HepG2 (cell line): Measurements from ENCODE around the gene GDF15. TPM values are rescaled to one million over a fixed set of nuclear protein-coding genes. Genes with fewer than 3 reads are reported as not detected.

Source experiments
- AHR ChIP-seq: IDR thresholded peaks from 2 replicates; pipeline ENCODE4 v1.6.1; 2018; ENCODE audit warnings: missing genetic modification reagents, missing compliant biosample characterization
- CREB1 ChIP-seq, 2 experiments: fragments of 450-650 bp in 1 of 2; IDR thresholded peaks; 2 replicates each; pipeline ENCODE4 v1.6.1; 2016 to 2017; ENCODE audit warnings: control low read depth in 1 of 2, mild to moderate bottlenecking in 1 of 2, missing compliant biosample characterization in 1 of 2, missing genetic modification characterization in 1 of 2
- FOXA3 ChIP-seq: IDR thresholded peaks from 2 replicates; pipeline ENCODE4 v1.6.1; 2016; ENCODE audit warnings: missing genetic modification reagents, missing compliant biosample characterization
- IKZF5 ChIP-seq: IDR thresholded peaks from 2 replicates; pipeline ENCODE4 v1.6.1; 2018; ENCODE audit warnings: missing genetic modification reagents, mild to moderate bottlenecking, missing compliant biosample characterization
- ISL2 ChIP-seq: sonication (generic); formaldehyde crosslinking; IDR thresholded peaks from 2 replicates; pipeline ENCODE4 v1.5.0; 2020; ENCODE audit warnings: missing genetic modification reagents
- JARID2 ChIP-seq: sonication (generic); formaldehyde crosslinking; IDR thresholded peaks from 2 replicates; pipeline ENCODE4 v1.8.1; 2023; ENCODE audit warnings: missing genetic modification reagents, inconsistent platforms; ENCODE audit not compliant: insufficient replicate concordance
- MAX ChIP-seq: IDR thresholded peaks from 2 replicates; pipeline ENCODE4 v1.6.1; 2012; ENCODE audit warnings: inconsistent platforms
- MBD4 ChIP-seq: IDR thresholded peaks from 2 replicates; pipeline ENCODE4 v1.6.1; 2012; ENCODE audit warnings: low read length, inconsistent platforms, borderline replicate concordance
- NFKB2 ChIP-seq: sonication (generic); formaldehyde crosslinking; IDR thresholded peaks from 2 replicates; pipeline ENCODE4 v1.4.0; 2020; ENCODE audit warnings: missing genetic modification reagents, borderline replicate concordance
- NKX3-1 ChIP-seq: sonication (generic); formaldehyde crosslinking; IDR thresholded peaks from 2 replicates; pipeline ENCODE4 v1.5.0; 2020; ENCODE audit warnings: missing genetic modification reagents
- PRPF4 ChIP-seq: fragments of 200-400 bp; formaldehyde crosslinking; IDR thresholded peaks from 2 replicates; pipeline ENCODE4 v1.6.1; 2016; ENCODE audit warnings: low read length, low read depth; ENCODE audit not compliant: poor library complexity, severe bottlenecking
- RBM39 ChIP-seq: fragments of 200-400 bp; formaldehyde crosslinking; IDR thresholded peaks from one replicate; pipeline ENCODE4 v1.6.1; 2018; ENCODE audit warnings: antibody characterized with exemption, mild to moderate bottlenecking, low read depth, low read length; ENCODE audit not compliant: poor library complexity, severe bottlenecking
- RELA ChIP-seq: sonication (generic); formaldehyde crosslinking; IDR thresholded peaks from 2 replicates; pipeline ENCODE4 v1.4.0; 2020; ENCODE audit warnings: missing genetic modification reagents
- SRSF1 ChIP-seq: fragments of 200-400 bp; formaldehyde crosslinking; optimal IDR thresholded peaks from 2 replicates; pipeline ENCODE3; 2017; ENCODE audit warnings: mild to moderate bottlenecking, low read depth, low read length, moderate library complexity
- TFDP1 ChIP-seq: IDR thresholded peaks from 2 replicates; pipeline ENCODE4 v1.6.1; 2016; ENCODE audit warnings: missing compliant biosample characterization, missing genetic modification reagents, borderline replicate concordance
- U2AF1 ChIP-seq: fragments of 200-400 bp; formaldehyde crosslinking; optimal IDR thresholded peaks from 2 replicates; pipeline ENCODE3; 2017; ENCODE audit warnings: mild to moderate bottlenecking, low read depth, low read length
- ZKSCAN1 ChIP-seq: fragments of 150-350 bp; IDR thresholded peaks from 2 replicates; pipeline ENCODE4 v1.6.1; 2014; ENCODE audit warnings: low read length
- ZMYM4 ChIP-seq: sonication (generic); formaldehyde crosslinking; IDR thresholded peaks from 2 replicates; pipeline ENCODE4 v1.8.1; 2023; ENCODE audit warnings: mild to moderate bottlenecking, missing genetic modification reagents
- ZNF263 ChIP-seq: sonication (generic); formaldehyde crosslinking; IDR thresholded peaks from 2 replicates; pipeline ENCODE4 v1.4.0; 2020; ENCODE audit warnings: missing genetic modification reagents
- ZNF33A ChIP-seq: sonication (generic); formaldehyde crosslinking; IDR thresholded peaks from 2 replicates; pipeline ENCODE4 v1.5.1; 2020; ENCODE audit warnings: missing genetic modification reagents, mild to moderate bottlenecking, moderate library complexity, borderline replicate concordance
- ZNF451 ChIP-seq: sonication (generic); formaldehyde crosslinking; IDR thresholded peaks from 2 replicates; pipeline ENCODE4 v1.5.0; 2020; ENCODE audit warnings: mild to moderate bottlenecking, missing genetic modification reagents
- ZNF616 ChIP-seq: sonication (generic); formaldehyde crosslinking; IDR thresholded peaks from 2 replicates; pipeline ENCODE4 v1.5.0; 2020; ENCODE audit warnings: low read depth, mild to moderate bottlenecking, missing genetic modification reagents
- ZNF660 ChIP-seq: sonication (generic); formaldehyde crosslinking; IDR thresholded peaks from 2 replicates; pipeline ENCODE4 v1.5.1; 2020; ENCODE audit warnings: mild to moderate bottlenecking, low read depth, missing genetic modification reagents, borderline replicate concordance
- ZNF776 ChIP-seq: sonication (generic); formaldehyde crosslinking; IDR thresholded peaks from 2 replicates; pipeline ENCODE4 v1.4.0; 2020; ENCODE audit warnings: mild to moderate bottlenecking, missing genetic modification reagents
- ZSCAN20 ChIP-seq: sonication (generic); formaldehyde crosslinking; IDR thresholded peaks from 2 replicates; pipeline ENCODE4 v1.4.0; 2020; ENCODE audit warnings: missing genetic modification reagents, mild to moderate bottlenecking, borderline replicate concordance
- ZSCAN5A ChIP-seq: sonication (generic); formaldehyde crosslinking; IDR thresholded peaks from 2 replicates; pipeline ENCODE4 v1.8.0; 2022; ENCODE audit warnings: mild to moderate bottlenecking, missing genetic modification reagents, borderline replicate concordance
- polyA plus RNA-seq, 8 experiments: library from polyadenylated mRNA; depleted of rRNA in 3 of 8; stranded (reverse) in 7 of 8; unstranded in 1 of 8; fragments of >200 nt; fragmentation: Illumina TruSeq in 4 of 8; extraction: Trizol in 4 of 8; gene quantifications; 2 replicates each; pipeline versions ENCODE4 v1.2.1 to v1.2.3, GENCODE V29; 2011 to 2016; ENCODE audit warnings: low read depth in 4 of 8, missing spikeins in 1 of 8, mixed read lengths in 1 of 8; ENCODE audit not compliant: insufficient read depth in 1 of 8
- total RNA-seq, 5 experiments: library from RNA; depleted of rRNA; stranded (reverse); fragments of >200 nt; fragmentation: Illumina TruSeq; extraction: Trizol; gene quantifications; 2 replicates each; pipeline ENCODE4 v1.2.3, GENCODE V29; 2016; ENCODE audit warnings: low read depth in 1 of 5

The GDF15 gene
- total and polyA plus RNA-seq, 2 of the 13 experiments (the other 11 are each of a cell fraction or from before 2014, with no cell fraction given), result 146 to 422 TPM

- peak; percentile 66; the same call in 1 of the 2 replicates for TF ChIP-seq TFDP1 (CRISPR knock-in tag)
- no peak for TF ChIP-seq ZSCAN5A (CRISPR knock-in tag)
- TF ChIP-seq IKZF5 (CRISPR knock-in tag), result peak; percentile 72; the same call in 1 of the 2 replicates
- TF ChIP-seq FOXA3 (CRISPR knock-in tag), result no peak
- peak; percentile 32 for TF ChIP-seq MAX
- peak; percentile 28; the same call in 1 of the 2 replicates for TF ChIP-seq ZMYM4 (CRISPR knock-in tag)
- peak; percentile 82; the same call in 1 of the 2 replicates for TF ChIP-seq ZSCAN20 (CRISPR knock-in tag)
- TF ChIP-seq NKX3-1, result 0 out of 2 replicates have a peak, but pooled peaks have one; percentile 45
- TF ChIP-seq ISL2 (CRISPR knock-in tag), result 0 out of 2 replicates have a peak, but pooled peaks have one; percentile 28
- TF ChIP-seq ZNF616, result no peak
- TF ChIP-seq PRPF4, result no peak
- no peak for TF ChIP-seq CREB1 (IDR thresholded peaks at IDR 0.05)
- TF ChIP-seq CREB1 (CRISPR knock-in tag; IDR thresholded peaks at IDR 0.05), result no peak
- TF ChIP-seq ZNF263 (CRISPR knock-in tag), result no peak
- TF ChIP-seq JARID2 (CRISPR knock-in tag), result no peak
- no peak for TF ChIP-seq AHR
- peak; percentile 7; the same call in 1 of the 2 replicates for TF ChIP-seq ZNF776 (CRISPR knock-in tag)
- peak; percentile 85 for TF ChIP-seq ZKSCAN1
- no peak for TF ChIP-seq MBD4
- no peak for TF ChIP-seq RELA (CRISPR knock-in tag)
- TF ChIP-seq ZNF33A, result no peak
- peak; percentile 67; the same call in 1 of the 2 replicates for TF ChIP-seq NFKB2 (CRISPR knock-in tag)
- TF ChIP-seq RBM39, result peak; percentile 87
- peak; percentile 80 for TF ChIP-seq SRSF1
- TF ChIP-seq ZNF660 (CRISPR knock-in tag), result no peak
- TF ChIP-seq U2AF1, result no peak
- peak; percentile 63; the same call in 1 of the 2 replicates for TF ChIP-seq ZNF451 (CRISPR knock-in tag)
These were observed 31.5 kb downstream of the GDF15 start (continued) for GRCh38 chr19:18417250-18418028.
